Mesenchymal stem cell (in vitro differentiated cells and primary cell): ENCODE results near the gene TNNT1.
A peak's percentile ranks its signal among the peaks of the same experiment; 100 is the strongest.
"Not testable (repeated sequence)": the region's sequence is repeated elsewhere in the genome, so short reads cannot be mapped to it uniquely, and the experiment has no call there.

Experiments
- DNase-seq: peaks from one replicate; pipeline ENCODE4 v3.0.0-alpha.2; 2013
- H2AFZ ChIP-seq: one replicate; pipeline ENCODE4 v1.6.1; 2013; ENCODE audit warnings: low read depth, mild to moderate bottlenecking, control low read depth, inconsistent platforms, low read length, moderate library complexity
- H2AK5ac ChIP-seq: 2 replicates; pipeline ENCODE4 v1.6.1; 2013; ENCODE audit warnings: low read length, moderate library complexity, mild to moderate bottlenecking, inconsistent platforms; ENCODE audit not compliant: severe bottlenecking
- H2BK120ac ChIP-seq: one replicate; pipeline ENCODE4 v1.6.1; 2013; ENCODE audit warnings: low read depth, mild to moderate bottlenecking, inconsistent platforms, low read length, moderate library complexity
- H2BK12ac ChIP-seq, 2 experiments: one replicate each; pipeline ENCODE4 v1.6.1; 2013; ENCODE audit warnings: inconsistent platforms in 2 of 2, low read length in 2 of 2, mild to moderate bottlenecking in 2 of 2, moderate library complexity in 2 of 2, control low read depth in 1 of 2
- H2BK15ac ChIP-seq: one replicate; pipeline ENCODE4 v1.6.1; 2013; ENCODE audit warnings: mild to moderate bottlenecking, low read depth, inconsistent platforms; ENCODE audit not compliant: poor library complexity, severe bottlenecking
- H2BK5ac ChIP-seq: 2 replicates; pipeline ENCODE4 v1.6.1; 2013; ENCODE audit warnings: low read depth, mild to moderate bottlenecking, low read length, control low read depth, inconsistent platforms; ENCODE audit not compliant: poor library complexity, severe bottlenecking
- H3K14ac ChIP-seq, 2 experiments: one replicate each; pipeline ENCODE4 v1.6.1; 2013; ENCODE audit warnings: inconsistent platforms in 2 of 2, low read length in 2 of 2, control low read depth in 1 of 2, mild to moderate bottlenecking in 1 of 2, moderate library complexity in 1 of 2
- H3K18ac ChIP-seq, 2 experiments: one replicate each; pipeline ENCODE4 v1.6.1; 2013; ENCODE audit warnings: inconsistent platforms in 2 of 2, low read length in 2 of 2, control low read depth in 1 of 2, low read depth in 1 of 2, mild to moderate bottlenecking in 1 of 2
- H3K23ac ChIP-seq, 2 experiments: one replicate each; pipeline ENCODE4 v1.6.1; 2013; ENCODE audit warnings: inconsistent platforms in 2 of 2, low read length in 2 of 2, mild to moderate bottlenecking in 2 of 2, moderate library complexity in 2 of 2, control low read depth in 1 of 2
- H3K27ac ChIP-seq: 2 replicates; pipeline ENCODE4 v1.5.1; 2013; ENCODE audit warnings: mild to moderate bottlenecking, moderate library complexity, low read length, control low read depth, inconsistent platforms; ENCODE audit not compliant: poor library complexity, severe bottlenecking
- H3K27me3 ChIP-seq, 2 experiments: 2 replicates each; pipeline versions ENCODE4 v1.6.1 to v1.7.0; 2013; ENCODE audit warnings: low read length in 2 of 2, mild to moderate bottlenecking in 2 of 2, moderate library complexity in 2 of 2, control low read depth in 1 of 2, inconsistent platforms in 1 of 2; ENCODE audit not compliant: control insufficient read depth in 1 of 2, insufficient read depth in 1 of 2
- H3K36me3 ChIP-seq, 2 experiments: 2 replicates each; pipeline versions ENCODE4 v1.6.1 to v1.7.0; 2013; ENCODE audit warnings: low read length in 2 of 2, control low read depth in 1 of 2, inconsistent platforms in 1 of 2, low read depth in 1 of 2, mild to moderate bottlenecking in 1 of 2; ENCODE audit not compliant: insufficient read depth in 2 of 2, control insufficient read depth in 1 of 2
- H3K4ac ChIP-seq, 2 experiments: one replicate each; pipeline ENCODE4 v1.6.1; 2013; ENCODE audit warnings: inconsistent platforms in 2 of 2, low read length in 2 of 2, mild to moderate bottlenecking in 2 of 2, moderate library complexity in 2 of 2, control low read depth in 1 of 2, low read depth in 1 of 2
- H3K4me1 ChIP-seq: 2 replicates; pipeline ENCODE4 v1.6.1; 2013; ENCODE audit warnings: low read depth, low read length, control low read depth; ENCODE audit not compliant: control insufficient read depth, insufficient read depth
- H3K4me2 ChIP-seq: 2 replicates; pipeline ENCODE4 v1.6.1; 2013; ENCODE audit warnings: low read length, mild to moderate bottlenecking, inconsistent platforms; ENCODE audit not compliant: poor library complexity, severe bottlenecking
- H3K4me3 ChIP-seq, 2 experiments: 2 replicates each; pipeline versions ENCODE4 v1.5.1 to v1.7.0; 2013; ENCODE audit warnings: low read length in 2 of 2, mild to moderate bottlenecking in 2 of 2, control low read depth in 1 of 2, low read depth in 1 of 2; ENCODE audit not compliant: insufficient read depth in 1 of 2
- H3K79me1 ChIP-seq: replicated peaks from 2 replicates; pipeline ENCODE4 v1.6.1; 2013; ENCODE audit warnings: mild to moderate bottlenecking, control low read depth, low read length, inconsistent platforms; ENCODE audit not compliant: poor library complexity, severe bottlenecking
- H3K9ac ChIP-seq: 2 replicates; pipeline ENCODE4 v1.7.0; 2013; ENCODE audit warnings: mild to moderate bottlenecking, low read length, moderate library complexity
- H3K9me3 ChIP-seq: 2 replicates; pipeline ENCODE4 v1.7.0; 2013; ENCODE audit warnings: mild to moderate bottlenecking, low read length; ENCODE audit not compliant: control insufficient read depth
- H4K8ac ChIP-seq: one replicate; pipeline ENCODE4 v1.6.1; 2013; ENCODE audit warnings: inconsistent platforms, mild to moderate bottlenecking, low read length, moderate library complexity
- H4K91ac ChIP-seq: one replicate; pipeline ENCODE4 v1.6.1; 2013; ENCODE audit warnings: mild to moderate bottlenecking, low read length, inconsistent platforms
- WGBS: methylation state at CpG from one replicate; pipeline ENCODE4 v1.1.7; 2013; ENCODE audit warnings: mixed read lengths; 5-methylcytosine and 5-hydroxymethylcytosine counted together

Gene TNNT1

GRCh38 chr19:55111238-55111831 lies 37.7 kb downstream of the TNNT1 start:
- Histone ChIP-seq H3K27ac (no peak overlapping the region), H2BK120ac (no peak overlapping the region), H3K14ac (no peak overlapping the region), H3K4ac (no peak overlapping the region), H3K9ac (peak overlapping the region; percentile 84), H2AFZ (no peak overlapping the region), H3K18ac (no peak overlapping the region), H3K4me1 (peaks cover 44% of the 10 kb centered on the region), H3K36me3 (peaks cover 37 to 57% of the 10 kb centered on the region in 2 experiments), H3K23ac (no peak overlapping the region), H3K79me1 (peaks cover 42% of the 10 kb centered on the region), H4K91ac (no peak overlapping the region), H2BK5ac (no peak overlapping the region), H2BK12ac (no peak overlapping the region), H2AK5ac (no peak overlapping the region), H2BK15ac (no peak overlapping the region), H3K27me3 (no peaks in the 10 kb centered on the region), H4K8ac (no peak overlapping the region), H3K9me3 (no peaks in the 10 kb centered on the region), H3K4me3 (peak overlapping the region in 1 of 2 experiments; percentile 47), H3K4me2 (no peak overlapping the region)
- DNase-seq, result no peak
- 98% methylated on average over 19 of the region's 21 CpGs for WGBS

- H2AFZ ChIP-seq, result no peak overlapping the region
- no peak overlapping the region for H2BK15ac ChIP-seq
- H3K9me3 ChIP-seq, result no peaks in the 10 kb centered on the region
- no peak overlapping the region for H3K14ac ChIP-seq
- H4K91ac ChIP-seq, result no peak overlapping the region
- no peak for DNase-seq
- H3K18ac ChIP-seq, result no peak overlapping the region
- H2AK5ac ChIP-seq, result no peak overlapping the region
- WGBS, result 94% methylated on average over 19 of the region's 20 CpGs
- no peak overlapping the region for H2BK120ac ChIP-seq
- H3K4me3 ChIP-seq, result no peak overlapping the region
- no peak overlapping the region for H3K4me2 ChIP-seq
- no peak overlapping the region for H3K9ac ChIP-seq
- no peak overlapping the region for H3K4ac ChIP-seq
- H3K27me3 ChIP-seq, result no peaks in the 10 kb centered on the region
- H2BK12ac ChIP-seq, result no peak overlapping the region
- peaks cover 32% of the 10 kb centered on the region for H3K4me1 ChIP-seq
- H3K36me3 ChIP-seq, result peaks cover 42 to 62% of the 10 kb centered on the region in 2 experiments
- H3K27ac ChIP-seq, result no peak overlapping the region
- no peak overlapping the region for H3K23ac ChIP-seq
- H4K8ac ChIP-seq, result no peak overlapping the region
- no peak overlapping the region for H2BK5ac ChIP-seq
- peaks cover 54% of the 10 kb centered on the region for H3K79me1 ChIP-seq
Observed at GRCh38 chr19:55109527-55110291, 39.3 kb downstream of the TNNT1 start.

GRCh38 chr19:55107252-55107651 lies 41.8 kb downstream of the TNNT1 start:
- H2BK120ac ChIP-seq, H2AK5ac ChIP-seq: not testable (repeated sequence)
- 92% methylated on average over 3 of the region's 3 CpGs for WGBS

GRCh38 chr19:55106591-55106990 lies 42.4 kb downstream of the TNNT1 start:
- Histone ChIP-seq H2AK5ac (no peak overlapping the region), H3K4me3 (no peak overlapping the region), H3K79me1 (peaks cover 44% of the 10 kb centered on the region), H3K14ac (no peak overlapping the region), H3K18ac (no peak overlapping the region), H2BK12ac (no peak overlapping the region), H2BK120ac (no peak overlapping the region), H3K4ac (no peak overlapping the region), H3K4me1 (peaks cover 5% of the 10 kb centered on the region), H3K9me3 (peaks cover 7% of the 10 kb centered on the region), H3K4me2 (no peak overlapping the region), H3K27me3 (no peaks in the 10 kb centered on the region), H3K36me3 (peaks cover 49 to 56% of the 10 kb centered on the region in 2 experiments), H4K91ac (no peak overlapping the region), H3K23ac (no peak overlapping the region), H3K9ac (no peak overlapping the region), H4K8ac (no peak overlapping the region), H2AFZ (no peak overlapping the region), H3K27ac (no peak overlapping the region), H2BK5ac (no peak overlapping the region), H2BK15ac (no peak overlapping the region)
- WGBS, result 97% methylated on average over 6 of the region's 6 CpGs
- no peak for DNase-seq

More at GRCh38 chr19:55107252-55107651, 41.8 kb downstream of the TNNT1 start:
- H4K8ac ChIP-seq, H3K27me3 ChIP-seq, H3K27ac ChIP-seq, H2AFZ ChIP-seq, H3K4me2 ChIP-seq, H2BK5ac ChIP-seq, H2BK15ac ChIP-seq, H3K4me3 ChIP-seq, H3K4ac ChIP-seq, H4K91ac ChIP-seq, H3K9ac ChIP-seq, H3K4me1 ChIP-seq, H2BK12ac ChIP-seq, H3K18ac ChIP-seq, DNase-seq, H3K14ac ChIP-seq, H3K9me3 ChIP-seq, H3K23ac ChIP-seq: not testable (repeated sequence)
- Histone ChIP-seq H3K79me1 (peaks cover 47% of the 10 kb centered on the region), H3K36me3 (peaks cover 51 to 55% of the 10 kb centered on the region in 2 experiments)
